Mammary epithelial cell (primary cell): ENCODE results near the gene TRPM1.

ENCODE experiments used
- CTCF ChIP-seq, 2 donors: IDR thresholded peaks in 1 of 2; conservative IDR thresholded peaks in 1 of 2; 2 replicates each; pipeline ENCODE4 v1.5.1; 2011 to 2012; ENCODE audit warnings: inconsistent platforms in 2 of 2, low read length in 2 of 2, mild to moderate bottlenecking in 2 of 2, control low read depth in 1 of 2, low read depth in 1 of 2; ENCODE audit not compliant: insufficient read depth in 1 of 2; ENCODE audit errors: extremely low read depth in 1 of 2
- EZH2 ChIP-seq: IDR thresholded peaks from 2 replicates; pipeline ENCODE4 v1.6.1; 2012; ENCODE audit warnings: low read length, inconsistent platforms, borderline replicate concordance

DNA sequence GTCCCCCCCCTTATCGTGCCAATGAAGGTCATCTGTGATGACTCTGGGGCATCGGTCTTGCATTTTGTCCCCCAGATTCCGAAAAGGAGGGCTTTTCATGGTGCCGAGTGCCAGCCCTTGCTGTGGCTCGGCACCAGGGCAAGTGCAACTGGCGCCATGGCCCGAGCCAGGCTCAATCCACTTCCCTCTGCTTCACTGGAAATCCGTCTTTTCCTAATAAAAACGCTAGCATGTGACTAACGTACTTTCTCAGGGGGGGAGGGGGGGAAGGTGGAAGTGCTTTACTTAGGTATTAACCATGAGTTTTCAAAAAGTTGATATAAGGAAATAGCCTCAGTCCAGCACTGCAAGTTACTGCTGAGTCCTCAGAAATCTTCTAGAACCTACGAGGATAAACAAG lies 20.5 kb downstream of the TRPM1 start:
- TF ChIP-seq EZH2 (no peak), CTCF (conservative IDR thresholded peaks at IDR 0.05 in 1 of 2, IDR thresholded peaks at IDR 0.05 in 1 of 2; ENCODE audit: extremely low read depth in 1 of 2, insufficient read depth in 1 of 2, low read depth in 1 of 2, low read length in 2 of 2) (no peak)
